HepG2 (cell line): Measurements from ENCODE around the gene MAPK8IP1. TPM values are rescaled to one million over a fixed set of nuclear protein-coding genes. Genes with fewer than 3 reads are reported as not detected.

Experiments used
- ATAC-seq: fragments of 200-7000 bp; cut with Tn5 transposase; 3 replicates; pipeline ENCODE4 v1.9.1; 2020; ENCODE audit warnings: mild to moderate bottlenecking, moderate library complexity
- BruUV-seq: library from RNA; stranded (reverse); fragments of 400-500 nt; replicated peaks from 2 replicates; lab custom pipeline; 2021; lab: Mats Ljungman, UMichigan
- CTCF ChIA-PET: fragments of 300-600 bp; formaldehyde crosslinking; extraction: SDS; loops from one replicate; lab custom pipeline; 2021; ENCODE audit warnings: low total read pairs, inconsistent platforms, low intra/inter-chr PET ratio; lab: Yijun Ruan, JAX
- POLR2A ChIA-PET: fragments of 350-600 bp; sonication (Branson Sonifier 250); formaldehyde crosslinking; loops from one replicate; lab custom pipeline; 2020; ENCODE audit warnings: antibody characterized with exemption, inconsistent platforms; lab: Yijun Ruan, JAX
- DNase-seq: peaks from one replicate; pipeline ENCODE4 v3.0.0-alpha.2; 2015; ENCODE audit warnings: low spot score
- FAIRE-seq: peaks from 3 replicates; lab custom pipeline; 2011; peaks lifted over from hg19 to GRCh38; lab: Jason Lieb, UNC
- H2AFZ ChIP-seq: one replicate; pipeline ENCODE4 v1.6.1; 2011; ENCODE audit warnings: low read length, inconsistent platforms
- H3K27ac ChIP-seq: fragments of 300-600 bp; 3 replicates; pipeline ENCODE4 v1.8.0; 2011; ENCODE audit warnings: mixed run types, mild to moderate bottlenecking, mixed read lengths, low read length, inconsistent platforms; ENCODE audit not compliant: insufficient read depth; ENCODE audit errors: extremely low read length
- H3K27me3 ChIP-seq, 2 experiments: fragments of 200-600 bp in 1 of 2; 2 replicates in 1 of 2; 3 replicates in 1 of 2; pipeline versions ENCODE4 v1.6.0 to v1.8.0; 2011; ENCODE audit warnings: low read length in 2 of 2, mild to moderate bottlenecking in 2 of 2, moderate library complexity in 2 of 2, inconsistent platforms in 1 of 2; ENCODE audit not compliant: insufficient read depth in 2 of 2, control insufficient read depth in 1 of 2
- H3K36me3 ChIP-seq, 2 experiments: fragments of 200-600 bp in 1 of 2; replicated peaks in 1 of 2; 2 replicates in 1 of 2; 3 replicates in 1 of 2; pipeline versions ENCODE4 v1.5.1 to v1.8.0; 2011; ENCODE audit warnings: low read length in 2 of 2, inconsistent platforms in 1 of 2; ENCODE audit not compliant: insufficient read depth in 2 of 2, control insufficient read depth in 1 of 2
- H3K4me1 ChIP-seq: 2 replicates; pipeline ENCODE4 v1.5.1; 2012; ENCODE audit warnings: low read length, inconsistent platforms; ENCODE audit not compliant: insufficient read depth
- H3K4me2 ChIP-seq: 2 replicates; pipeline ENCODE4 v1.6.0; 2011; ENCODE audit warnings: low read depth, low read length, inconsistent platforms
- H3K4me3 ChIP-seq, 3 experiments: fragments of 200-600 bp in 1 of 3; sonication (generic), shearing (Covaris generic) in 1 of 3; replicated peaks in 1 of 3; 2 replicates each; pipeline ENCODE4 v1.5.1; 2011 to 2016; ENCODE audit warnings: low read length in 3 of 3, inconsistent platforms in 2 of 3, low read depth in 2 of 3, mild to moderate bottlenecking in 2 of 3, control low read depth in 1 of 3, mixed read lengths in 1 of 3; ENCODE audit not compliant: insufficient read depth in 1 of 3
- H3K79me2 ChIP-seq: one replicate; pipeline ENCODE4 v1.6.1; 2011; ENCODE audit warnings: low read length, inconsistent platforms; ENCODE audit not compliant: insufficient read depth
- H3K9ac ChIP-seq: 2 replicates; pipeline ENCODE4 v1.6.0; 2011; ENCODE audit warnings: mild to moderate bottlenecking, low read depth, low read length, inconsistent platforms; ENCODE audit not compliant: insufficient read depth
- H3K9me3 ChIP-seq: 2 replicates; pipeline ENCODE4 v1.5.1; 2012; ENCODE audit warnings: mild to moderate bottlenecking, low read length
- H4K20me1 ChIP-seq: 2 replicates; pipeline ENCODE4 v1.6.0; 2011; ENCODE audit warnings: inconsistent platforms, mild to moderate bottlenecking, low read length, moderate library complexity; ENCODE audit not compliant: insufficient read depth
- GPBP1L1 ChIP-seq: sonication (generic); formaldehyde crosslinking; IDR thresholded peaks from 2 replicates; pipeline ENCODE4 v1.5.0; 2020; ENCODE audit warnings: mild to moderate bottlenecking, missing genetic modification reagents
- GPN1 ChIP-seq: sonication (generic); formaldehyde crosslinking; IDR thresholded peaks from 2 replicates; pipeline ENCODE4 v1.5.1; 2020; ENCODE audit warnings: missing genetic modification reagents, borderline replicate concordance
- HMG20A ChIP-seq: IDR thresholded peaks from 2 replicates; pipeline ENCODE4 v1.6.1; 2016; ENCODE audit warnings: borderline replicate concordance
- MTF1 ChIP-seq: sonication (generic); formaldehyde crosslinking; IDR thresholded peaks from 2 replicates; pipeline ENCODE4 v1.5.0; 2020; ENCODE audit warnings: missing genetic modification reagents
- MYPOP ChIP-seq: sonication (generic); formaldehyde crosslinking; IDR thresholded peaks from 2 replicates; pipeline ENCODE4 v1.8.1; 2023; ENCODE audit warnings: mild to moderate bottlenecking, moderate library complexity, missing genetic modification reagents
- RAD21 ChIP-seq: fragments of 450-650 bp; formaldehyde crosslinking; IDR thresholded peaks from 2 replicates; pipeline ENCODE4 v1.5.0; 2020; ENCODE audit warnings: mild to moderate bottlenecking
- RBM22 ChIP-seq: fragments of 200-400 bp; formaldehyde crosslinking; optimal IDR thresholded peaks from 2 replicates; pipeline ENCODE3; 2017; ENCODE audit warnings: mild to moderate bottlenecking, low read length, moderate library complexity
- TEF ChIP-seq: sonication (generic); formaldehyde crosslinking; IDR thresholded peaks from 2 replicates; pipeline ENCODE4 v1.5.0; 2020; ENCODE audit warnings: missing genetic modification reagents
- ZZZ3 ChIP-seq: sonication (generic); formaldehyde crosslinking; IDR thresholded peaks from 2 replicates; pipeline ENCODE4 v1.4.0; 2020; ENCODE audit warnings: missing genetic modification reagents, mild to moderate bottlenecking, borderline replicate concordance
- WGBS: methylation state at CpG from one replicate; pipeline ENCODE4 v1.1.6; 2017; ENCODE audit warnings: low lambda C conversion rate; 5-methylcytosine and 5-hydroxymethylcytosine counted together
- in situ Hi-C: cut with HindIII; loops from 2 replicates; pipeline ENCODE4 v1.10.0; 2017; ENCODE audit warnings: low pct_unique_long_range_greater_than_20kb; ENCODE audit not compliant: extremely low pct_ligation_motif_present
- intact Hi-C: fragments of 100-400 bp; cut with micrococcal nuclease; formaldehyde crosslinking; loops from one replicate; pipeline ENCODE4 v1.10.0; 2022; ENCODE audit not compliant: unreplicated experiment
- polyA plus RNA-seq, 8 experiments: library from polyadenylated mRNA; depleted of rRNA in 3 of 8; stranded (reverse) in 7 of 8; unstranded in 1 of 8; fragments of >200 nt; fragmentation: Illumina TruSeq in 4 of 8; extraction: Trizol in 4 of 8; gene quantifications; 2 replicates each; pipeline versions ENCODE4 v1.2.1 to v1.2.3, GENCODE V29; 2011 to 2016; ENCODE audit warnings: low read depth in 4 of 8, missing spikeins in 1 of 8, mixed read lengths in 1 of 8; ENCODE audit not compliant: insufficient read depth in 1 of 8
- total RNA-seq, 5 experiments: library from RNA; depleted of rRNA; stranded (reverse); fragments of >200 nt; fragmentation: Illumina TruSeq; extraction: Trizol; gene quantifications; 2 replicates each; pipeline ENCODE4 v1.2.3, GENCODE V29; 2016; ENCODE audit warnings: low read depth in 1 of 5

Gene MAPK8IP1
- total and polyA plus RNA-seq, 2 of the 13 experiments (the other 11 are each of a cell fraction or from before 2014, with no cell fraction given) = 2.2 to 4.2 TPM

GRCh38 chr11:45870706-45871105 is 14.7 kb upstream of the MAPK8IP1 start:
- Histone ChIP-seq H2AFZ (no peak overlapping the region), H4K20me1 (no peaks in the 10 kb centered on the region), H3K4me2 (no peak overlapping the region), H3K4me3 (no peak overlapping the region), H3K27ac (no peak overlapping the region), H3K36me3 (peaks cover 26 to 72% of the 10 kb centered on the region in 2 experiments), H3K4me1 (no peaks in the 10 kb centered on the region), H3K9ac (no peak overlapping the region)
- no TSS peak for BruUV-seq
- no peak for ATAC-seq
- in situ Hi-C loops = no loop called here
- TF ChIP-seq TEF (CRISPR knock-in tag) = no peak
- TF ChIP-seq RBM22 = no peak
- no peak for TF ChIP-seq MTF1 (CRISPR knock-in tag)
- TF ChIP-seq GPN1 (CRISPR knock-in tag) = no peak
- TF ChIP-seq, all 625 proteins: peak for 0
- CTCF ChIA-PET = no interaction called here
- DNase-seq = no peak
- 98% methylated on average over 4 of the region's 4 CpGs for WGBS
- Histone ChIP-seq H3K9me3 (no peaks in the 10 kb centered on the region), H3K79me2 (no peaks in the 10 kb centered on the region), H3K27me3 (no peaks in the 10 kb centered on the region)
- POLR2A ChIA-PET = no interaction called here
- FAIRE-seq = no peak
- intact Hi-C loops = no loop called here

GRCh38 chr11:45871638-45872037 is 13.8 kb upstream of the MAPK8IP1 start:
- in situ Hi-C loops = no loop called here
- intact Hi-C loops = loop anchor here (1.0 kb wide), 1 partner anchor 135 kb away; no protein-coding TSS in a partner anchor
- no peak for TF ChIP-seq RAD21 (CRISPR knock-in tag)
- no peak for TF ChIP-seq ZZZ3 (CRISPR knock-in tag)
- no peak for TF ChIP-seq MYPOP (CRISPR knock-in tag)
- no peak for TF ChIP-seq GPBP1L1 (CRISPR knock-in tag)
- no peak for TF ChIP-seq HMG20A (CRISPR knock-in tag)
- TF ChIP-seq, all 625 proteins: peak for 0
- Histone ChIP-seq H2AFZ (no peak overlapping the region), H3K36me3 (peaks cover 27 to 74% of the 10 kb centered on the region in 2 experiments), H3K4me3 (no peak overlapping the region), H3K9ac (no peak overlapping the region), H3K4me2 (no peak overlapping the region), H3K27me3 (no peaks in the 10 kb centered on the region), H3K27ac (no peak overlapping the region), H4K20me1 (no peaks in the 10 kb centered on the region), H3K4me1 (no peaks in the 10 kb centered on the region), H3K79me2 (no peaks in the 10 kb centered on the region), H3K9me3 (no peaks in the 10 kb centered on the region)
- FAIRE-seq (no peak), ATAC-seq (no peak), DNase-seq (no peak)
- BruUV-seq = no TSS peak
- POLR2A ChIA-PET = no interaction called here
- CTCF ChIA-PET = no interaction called here
- 100% methylated on average over 1 of the region's 2 CpGs for WGBS
